NCI-H82 (cell line): ENCODE data around the gene ROPN1L.
"Not testable (repeated sequence)": the region's sequence is repeated elsewhere in the genome, so short reads cannot be mapped to it uniquely, and the experiment has no call there.

Experiments used
- DNase-seq: peaks from one replicate; lab custom pipeline; 2025; lab: John Stamatoyannopoulos, UW

Gene ROPN1L

GRCh38 chr5:10480237-10480985 is 38.7 kb downstream of the ROPN1L start:
- peak; percentile 89 for DNase-seq

- peak; percentile 49 for DNase-seq
These were observed 39.7 kb downstream of the ROPN1L start for GRCh38 chr5:10481241-10481935.

- peak; percentile 83 for DNase-seq
These were observed 41.3 kb downstream of the ROPN1L start for GRCh38 chr5:10482791-10483530.

- DNase-seq, result no peak
These were observed 43.1 kb downstream of the ROPN1L start for GRCh38 chr5:10484774-10485141.

- DNase-seq, result peak; percentile 91
These were observed 43.6 kb downstream of the ROPN1L start for GRCh38 chr5:10485142-10485795.

- DNase-seq, result no peak
These were observed 44.2 kb downstream of the ROPN1L start for GRCh38 chr5:10485897-10486296.

- DNase-seq, result no peak
These were observed 45.0 kb downstream of the ROPN1L start for GRCh38 chr5:10486511-10487344.

GRCh38 chr5:10488144-10488543 is 46.5 kb downstream of the ROPN1L start:
- DNase-seq, result peak; percentile 75

- DNase-seq, result no peak
These were observed 48.2 kb downstream of the ROPN1L start for GRCh38 chr5:10489810-10490426.

GRCh38 chr5:10490927-10491672 is 49.4 kb downstream of the ROPN1L start:
- no peak for DNase-seq

- no peak for DNase-seq
These were observed 50.0 kb downstream of the ROPN1L start for GRCh38 chr5:10491673-10492026.

GRCh38 chr5:10493884-10494283 is 52.2 kb downstream of the ROPN1L start:
- DNase-seq, result no peak

GRCh38 chr5:10494497-10494896 is 52.8 kb downstream of the ROPN1L start:
- not testable (repeated sequence) for DNase-seq

GRCh38 chr5:10497554-10497953 is 55.9 kb downstream of the ROPN1L start:
- DNase-seq, result peak; percentile 66

- no peak for DNase-seq
These were observed 56.7 kb downstream of the ROPN1L start for GRCh38 chr5:10498350-10498749.

GRCh38 chr5:10499066-10499465 is 57.4 kb downstream of the ROPN1L start:
- no peak for DNase-seq

GRCh38 chr5:10499776-10500175 is 58.1 kb downstream of the ROPN1L start:
- DNase-seq, result peak; percentile 20

- no peak for DNase-seq
These were observed 59.0 kb downstream of the ROPN1L start for GRCh38 chr5:10500669-10501068.

GRCh38 chr5:10501554-10502075 is 59.9 kb downstream of the ROPN1L start:
- no peak for DNase-seq

GRCh38 chr5:10502130-10502529 is 60.5 kb downstream of the ROPN1L start:
- no peak for DNase-seq
